Ovary (tissue), 9 donors: ENCODE data around the gene FAM193B. TPM values are rescaled to one million over a fixed set of nuclear protein-coding genes. Genes with fewer than 3 reads are reported as not detected.

Source experiments
- DNase-seq, 5 donors: peaks; one replicate each; pipeline ENCODE4 v3.0.0-alpha.2; 2019 to 2020
- H3K27ac ChIP-seq, 2 donors: fragments of 200-600 bp; one replicate each; pipeline versions ENCODE4 v1.5.1 to v1.8.0; 2019 to 2022
- H3K27me3 ChIP-seq: fragments of 200-600 bp; one replicate; pipeline ENCODE4 v1.8.0; 2022
- H3K36me3 ChIP-seq: fragments of 200-600 bp; sonication (generic); one replicate; pipeline ENCODE4 v1.5.1; 2019
- H3K4me1 ChIP-seq: one replicate; pipeline ENCODE4 v1.8.1; 2013; ENCODE audit warnings: mild to moderate bottlenecking, moderate library complexity; ENCODE audit not compliant: insufficient read depth
- H3K4me3 ChIP-seq: fragments of 200-600 bp; sonication (generic); one replicate; pipeline ENCODE4 v1.5.1; 2017
- H3K9me3 ChIP-seq, 2 donors: fragments of 200-600 bp in 1 of 2; sonication (generic) in 1 of 2; one replicate each; pipeline versions ENCODE4 v1.5.1 to v1.8.1; 2013 to 2019; ENCODE audit warnings: mild to moderate bottlenecking in 1 of 2, moderate library complexity in 1 of 2
- CTCF ChIP-seq, 3 donors: fragments of 450-650 bp in 2 of 3; fragments of 200-600 bp in 1 of 3; IDR thresholded peaks; one replicate each; pipeline versions ENCODE4 v1.5.1 to v1.8.0; 2016 to 2022; ENCODE audit warnings: antibody characterized with exemption in 3 of 3, mild to moderate bottlenecking in 1 of 3
- EP300 ChIP-seq: sonication (generic); formaldehyde crosslinking; IDR thresholded peaks from one replicate; pipeline ENCODE4 v1.6.1; 2017; ENCODE audit warnings: antibody characterized with exemption
- POLR2A ChIP-seq: fragments of 450-650 bp; IDR thresholded peaks from one replicate; pipeline ENCODE4 v1.6.1; 2017; ENCODE audit warnings: antibody characterized with exemption, mild to moderate bottlenecking, moderate library complexity
- WGBS, 3 donors: extraction: QIAGEN DNeasy Blood & Tissue Kit in 1 of 3; methylation state at CpG; one replicate each; pipeline versions ENCODE4 v1.1.5 to v1.1.7; 2013 to 2017; 5-methylcytosine and 5-hydroxymethylcytosine counted together
- intact Hi-C, 4 donors: fragments of 100-400 bp; cut with DNase I; formaldehyde crosslinking; loops; one replicate each; pipeline versions ENCODE4 v1.11.0 to v1.15.1; 2022 to 2023
- polyA plus RNA-seq, 2 donors: library from polyadenylated mRNA; stranded (reverse); fragments of 200-250 nt in 1 of 2; fragments of 350-450 nt in 1 of 2; fragmentation: Illumina TruSeq in 1 of 2; extraction: RNeasy Lipid Tissue Mini Kit (QIAGEN cat#74804) in 1 of 2; gene quantifications; one replicate each; pipeline ENCODE4 v1.2.3, GENCODE V29; 2013 to 2014
- total RNA-seq, 7 donors: library from RNA; depleted of rRNA in 2 of 7; stranded (reverse); fragments of >200 nt in 2 of 7; fragmentation: NEBNext Ultra II Directional in 3 of 7; extraction: Animal tissue kit (Norgen Biotek cat#: 25700) in 3 of 7; gene quantifications; one replicate each; pipeline versions ENCODE4 v1.1.0 to v1.2.4, GENCODE V29; 2016 to 2023
- donor health status: DM: no; HTN: no; CAD: no; lungs with moderate emphysema.
- donor health status: DM: no; HTN: no; CAD: no.
- donor health status: Bipolar disorder and iron deficiency.
- donor health status: DM: yes; HTN: yes; CAD: no.
- donor health status: DM: no; HTN: no; CAD: no.
- donor health status: DM: yes; HTN: yes; CAD: no.

FAM193B gene
- total and polyA plus RNA-seq, 9 donors: 14.8 to 77.6 (median 64.3) TPM

DNA sequence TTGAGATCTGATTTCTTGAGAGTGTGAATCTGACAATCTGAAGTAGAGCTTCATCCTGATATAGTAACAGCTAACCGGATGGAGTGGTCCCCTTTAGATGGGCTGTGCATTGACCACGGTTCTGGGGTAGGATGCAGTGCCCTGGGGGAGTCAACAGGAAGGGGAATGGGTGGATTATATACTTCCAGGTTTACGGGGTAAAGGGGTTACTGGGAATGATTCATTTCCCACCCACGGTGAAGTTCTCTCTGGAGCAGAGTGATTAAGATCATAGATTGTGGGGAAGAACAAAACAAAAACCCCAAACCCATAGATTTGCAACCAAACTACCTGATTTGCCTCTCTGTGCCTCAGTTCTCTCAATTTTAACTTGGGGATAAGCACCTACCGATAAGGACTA lies 44.1 kb upstream of the FAM193B start:
- WGBS, 3 donors: 31 to 36% (median 32%) methylated on average over 5 of the region's 5 CpGs
- Histone ChIP-seq H3K27me3 (no peaks in the 10 kb centered on the region), H3K4me1 (peaks cover 9% of the 10 kb centered on the region), H3K36me3 (no peaks in the 10 kb centered on the region), H3K4me3 (no peak overlapping the region), H3K9me3 (no peaks in the 10 kb centered on the region), H3K27ac (no peak overlapping the region)
- no peak for TF ChIP-seq POLR2A
- TF ChIP-seq EP300: no peak
- no peak for TF ChIP-seq CTCF (IDR thresholded peaks at IDR 0.05)
- DNase-seq: no peak
- intact Hi-C loops: loop anchor here in 1 of 4 donors (5.0 kb wide), 1 partner anchor 544 kb away; no protein-coding TSS in a partner anchor

DNA sequence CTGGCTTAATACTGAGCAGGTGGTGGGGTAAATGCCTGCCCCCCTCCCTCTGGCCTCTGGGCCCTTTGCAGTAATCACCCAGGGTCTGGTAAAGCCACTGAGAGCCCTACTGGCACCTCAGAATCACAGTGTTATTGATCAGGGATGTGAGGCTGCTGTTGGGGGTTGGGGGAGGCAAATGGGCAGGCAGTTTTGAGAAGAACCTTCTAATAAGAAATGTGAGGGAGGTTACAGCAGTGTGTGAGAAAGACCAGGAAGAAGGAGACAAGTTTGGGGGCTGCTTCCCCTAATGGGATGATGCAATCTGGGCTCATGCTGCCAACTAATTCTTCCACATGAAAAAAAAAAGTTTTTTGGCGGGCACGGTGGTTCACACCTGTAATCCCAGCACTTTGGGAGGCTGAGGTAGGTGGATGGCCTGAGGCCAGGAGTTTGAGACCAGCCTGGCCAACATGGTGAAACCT lies 42.4 kb upstream of the FAM193B start:
- Histone ChIP-seq H3K36me3 (no peaks in the 10 kb centered on the region), H3K27ac (no peak overlapping the region), H3K4me3 (no peak overlapping the region), H3K27me3 (no peaks in the 10 kb centered on the region), H3K4me1 (peaks cover 9% of the 10 kb centered on the region), H3K9me3 (no peaks in the 10 kb centered on the region)
- intact Hi-C loops: loop anchor here in 1 of 4 donors (5.0 kb wide), 1 partner anchor 545 kb away; no protein-coding TSS in a partner anchor
- WGBS, 3 donors: 86 to 95% (median 89%) methylated on average over 2 of the region's 2 CpGs
- no peak for DNase-seq
- TF ChIP-seq CTCF (IDR thresholded peaks at IDR 0.05) (no peak), POLR2A (no peak), EP300 (no peak)

DNA sequence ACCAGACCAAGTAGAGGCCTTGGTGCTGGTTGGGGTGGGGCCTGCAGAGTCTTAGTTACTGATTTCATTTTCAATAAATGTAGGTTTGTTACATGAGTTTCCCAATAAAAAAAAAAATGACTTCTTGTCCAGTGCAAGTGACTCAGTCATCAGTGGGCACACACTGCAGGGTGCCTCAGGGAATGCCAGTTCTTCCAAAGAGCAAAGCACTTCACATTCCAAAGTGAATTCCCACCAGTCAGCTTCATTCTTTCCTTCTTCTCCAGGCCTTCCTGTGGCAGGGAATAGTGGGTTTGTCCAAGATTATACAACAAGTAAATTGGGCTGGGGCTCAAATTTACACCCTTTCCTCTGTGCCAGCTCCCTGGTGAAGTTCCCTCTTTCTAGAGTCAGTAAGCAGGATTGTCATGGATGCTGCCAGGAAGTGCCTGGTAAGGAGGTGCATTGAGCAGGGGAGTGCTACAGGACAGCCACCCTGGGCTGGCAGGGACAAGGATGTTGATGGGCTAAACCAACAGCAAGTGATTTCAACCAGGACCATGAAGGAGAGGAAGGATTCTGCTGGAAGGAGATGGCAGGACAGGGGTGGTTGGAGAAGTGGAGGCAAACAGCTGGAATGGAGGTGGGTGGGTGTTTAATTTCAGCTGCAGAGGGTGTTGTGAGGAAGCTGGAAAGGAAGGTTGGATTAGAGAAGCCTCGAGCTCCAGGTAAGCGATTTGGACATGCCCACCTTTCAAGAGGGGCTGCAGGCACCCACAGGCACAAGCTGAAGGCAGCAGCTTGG lies 41.8 kb upstream of the FAM193B start:
- 89 to 96% (median 90%) methylated on average over 2 of the region's 2 CpGs for WGBS, 3 donors
- no peak overlapping the region for H3K27ac ChIP-seq
- TF ChIP-seq POLR2A (no peak), CTCF (IDR thresholded peaks at IDR 0.05) (no peak), EP300 (no peak)
- H3K4me1 ChIP-seq: peaks cover 9% of the 10 kb centered on the region
- no peaks in the 10 kb centered on the region for H3K36me3 ChIP-seq
- H3K4me3 ChIP-seq: no peak overlapping the region
- H3K27me3 ChIP-seq: no peaks in the 10 kb centered on the region
- intact Hi-C loops: loop anchor here in 1 of 4 donors (5.0 kb wide), 1 partner anchor 546 kb away; no protein-coding TSS in a partner anchor
- DNase-seq: no peak
- no peaks in the 10 kb centered on the region for H3K9me3 ChIP-seq

GRCh38 chr5:177595026-177595585 lies 40.7 kb upstream of the FAM193B start:
- 90 to 96% (median 96%) methylated on average over 8 of the region's 8 CpGs for WGBS, 3 donors
- DNase-seq: no peak
- H3K27me3 ChIP-seq: no peaks in the 10 kb centered on the region
- no peak overlapping the region for H3K4me3 ChIP-seq
- H3K36me3 ChIP-seq: no peaks in the 10 kb centered on the region
- no peak overlapping the region for H3K27ac ChIP-seq
- TF ChIP-seq CTCF (IDR thresholded peaks at IDR 0.05): no peak
- no peak for TF ChIP-seq POLR2A
- no peak for TF ChIP-seq EP300
- H3K4me1 ChIP-seq: peaks cover 4% of the 10 kb centered on the region
- no peaks in the 10 kb centered on the region for H3K9me3 ChIP-seq
- intact Hi-C loops: loop anchor here in 1 of 4 donors (5.0 kb wide), 1 partner anchor 547 kb away; no protein-coding TSS in a partner anchor
